SK-MEL-5 (cell line): ENCODE data around the gene DOCK11. TPM values are rescaled to one million over a fixed set of nuclear protein-coding genes. Genes with fewer than 3 reads are reported as not detected.
"Not testable (repeated sequence)": the region's sequence is repeated elsewhere in the genome, so short reads cannot be mapped to it uniquely, and the experiment has no call there.

Experiments used
- DNase-seq: peaks from one replicate; pipeline ENCODE4 v3.0.0-alpha.2; 2016; ENCODE audit warnings: low read depth, low spot score
- in situ Hi-C: cut with HindIII; loops from 2 replicates; pipeline ENCODE4 v1.10.0; 2016; ENCODE audit warnings: low sequenced_read_pairs, high pct_unique_total_duplicates, low pct_unique_long_range_greater_than_20kb
- polyA plus RNA-seq, 2 experiments: library from polyadenylated mRNA; depleted of rRNA; stranded (reverse); fragments of >200 nt; gene quantifications; 2 replicates each; pipeline ENCODE4 v1.2.3, GENCODE V29; 2015
- total RNA-seq: library from RNA; depleted of rRNA; stranded (reverse); fragments of >200 nt; shearing (Covaris generic); gene quantifications from 2 replicates; pipeline ENCODE4 v1.2.3, GENCODE V29; 2014; rRNA removed

Gene DOCK11
- total RNA-seq = 5.9 and 8.0 TPM in 2 replicates
- polyA plus RNA-seq (2015; cell fraction: cytosol; rRNA removed) = 2.1 and 5.9 TPM in 2 replicates
- 2.2 and 4.1 TPM in 2 replicates for polyA plus RNA-seq (2015; cell fraction: nucleus; rRNA removed)

DNA sequence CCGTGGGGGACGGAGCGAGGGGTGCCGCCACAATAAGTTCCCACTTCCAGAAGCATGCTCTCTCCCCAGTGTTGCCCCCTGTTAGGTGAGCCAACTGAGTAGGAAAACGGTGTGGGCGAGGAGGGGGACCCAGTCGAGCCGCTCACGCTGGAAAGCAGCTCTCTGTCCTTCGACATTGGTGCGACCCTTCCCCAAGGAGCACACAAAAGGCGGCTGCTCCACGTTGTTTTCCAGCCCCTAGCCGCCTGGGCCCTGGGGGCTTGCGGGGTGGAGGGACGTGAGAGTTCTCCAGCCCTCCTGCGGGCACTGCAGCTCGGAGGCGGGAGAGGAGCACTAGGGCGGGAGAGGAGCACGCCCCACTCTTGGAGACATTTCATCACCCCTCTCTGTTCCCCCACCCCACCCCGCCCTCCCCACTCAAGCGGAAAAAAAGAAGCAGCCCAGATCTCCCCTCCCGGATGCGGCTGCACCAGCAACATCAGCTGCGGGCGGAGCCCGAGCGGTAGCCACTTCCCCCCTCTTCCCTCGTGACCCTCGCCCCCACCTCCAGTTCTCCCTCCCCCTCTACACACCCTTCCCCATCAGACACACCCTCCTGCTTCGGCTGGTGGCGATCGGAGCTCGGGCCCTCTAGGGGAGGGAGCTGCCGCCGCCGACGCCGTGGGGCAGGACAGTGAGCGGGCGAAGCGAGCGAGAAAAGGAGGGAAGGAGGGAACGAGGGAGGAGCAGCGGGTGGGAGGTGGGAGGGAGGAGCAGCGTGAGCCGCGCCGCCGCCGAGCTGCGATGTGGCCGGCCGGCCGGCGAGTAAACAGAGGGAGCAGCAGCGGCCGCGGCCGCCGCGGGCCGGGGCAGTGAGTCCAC, at the start of gene DOCK11:
DOCK11 (plus strand) TSS at position 755 of the 861 bp plus-strand sequence. CDS start 157 bp downstream, outside the sequence.
- in situ Hi-C loops = no loop called here
- peak; percentile 67 for DNase-seq

- in situ Hi-C loops = no loop called here
Observed at GRCh38 chrX:118448273-118448783, 47.3 kb upstream of the DOCK11 start.

DNA sequence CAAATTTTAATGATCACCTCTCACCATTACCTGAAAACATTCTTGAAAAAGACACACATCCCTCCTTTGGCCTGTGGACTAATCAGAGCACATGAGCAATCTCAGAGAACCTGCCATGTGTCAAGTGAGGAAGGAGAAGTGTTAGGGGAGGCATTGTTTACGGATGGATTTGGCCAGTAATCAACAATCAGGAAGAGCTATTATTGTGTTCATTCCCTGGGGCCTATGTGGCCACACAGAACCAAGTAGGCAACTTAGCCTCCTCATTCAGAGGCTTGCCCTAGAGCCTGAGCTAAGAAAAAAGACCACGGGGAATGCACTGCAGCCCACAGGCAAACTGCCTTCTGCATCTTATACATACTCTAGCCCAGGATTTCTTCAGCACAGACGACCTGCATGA, 40.6 kb upstream of the DOCK11 start:
- no peak for DNase-seq
- in situ Hi-C loops = no loop called here

More at GRCh38 chrX:118448273-118448783, 47.3 kb upstream of the DOCK11 start:
- no peak for DNase-seq

GRCh38 chrX:118459494-118459893, 36.1 kb upstream of the DOCK11 start:
- in situ Hi-C loops = no loop called here
- DNase-seq = peak; percentile 55

DNA sequence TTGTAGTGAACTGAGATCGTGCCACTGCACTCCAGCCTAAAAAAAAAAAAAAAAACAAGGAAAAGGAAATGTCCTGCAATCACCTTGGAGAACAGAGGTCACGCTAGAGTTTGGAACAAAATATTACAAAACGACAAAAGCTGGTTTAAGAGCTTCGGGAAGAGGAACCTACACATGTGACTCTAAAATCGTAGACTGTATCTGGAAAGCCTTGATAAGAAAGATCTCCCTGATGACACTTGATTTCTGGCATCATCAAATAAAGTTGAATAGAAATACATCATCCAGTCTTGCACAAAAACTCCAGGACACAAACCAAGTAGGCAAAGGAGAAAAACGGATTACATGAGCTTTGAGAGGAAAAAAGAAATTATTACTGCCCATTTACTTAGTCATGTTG, 31.1 kb upstream of the DOCK11 start:
- in situ Hi-C loops = no loop called here
- DNase-seq = no peak

- in situ Hi-C loops = no loop called here
- DNase-seq = no peak
Observed at GRCh38 chrX:118468122-118468521, 27.5 kb upstream of the DOCK11 start.

GRCh38 chrX:118470721-118471347, 24.8 kb upstream of the DOCK11 start:
- DNase-seq, in situ Hi-C loops: not testable (repeated sequence)

- in situ Hi-C loops = no loop called here
Observed at GRCh38 chrX:118474586-118474985, 21.0 kb upstream of the DOCK11 start.

GRCh38 chrX:118475903-118476302, 19.7 kb upstream of the DOCK11 start:
- in situ Hi-C loops = no loop called here
- DNase-seq = no peak

More at GRCh38 chrX:118474586-118474985, 21.0 kb upstream of the DOCK11 start:
- DNase-seq = no peak

GRCh38 chrX:118480172-118480571, 15.4 kb upstream of the DOCK11 start:
- DNase-seq = no peak
- in situ Hi-C loops = no loop called here

- DNase-seq, in situ Hi-C loops: not testable (repeated sequence)
Observed at GRCh38 chrX:118482384-118482783, 13.2 kb upstream of the DOCK11 start.

DNA sequence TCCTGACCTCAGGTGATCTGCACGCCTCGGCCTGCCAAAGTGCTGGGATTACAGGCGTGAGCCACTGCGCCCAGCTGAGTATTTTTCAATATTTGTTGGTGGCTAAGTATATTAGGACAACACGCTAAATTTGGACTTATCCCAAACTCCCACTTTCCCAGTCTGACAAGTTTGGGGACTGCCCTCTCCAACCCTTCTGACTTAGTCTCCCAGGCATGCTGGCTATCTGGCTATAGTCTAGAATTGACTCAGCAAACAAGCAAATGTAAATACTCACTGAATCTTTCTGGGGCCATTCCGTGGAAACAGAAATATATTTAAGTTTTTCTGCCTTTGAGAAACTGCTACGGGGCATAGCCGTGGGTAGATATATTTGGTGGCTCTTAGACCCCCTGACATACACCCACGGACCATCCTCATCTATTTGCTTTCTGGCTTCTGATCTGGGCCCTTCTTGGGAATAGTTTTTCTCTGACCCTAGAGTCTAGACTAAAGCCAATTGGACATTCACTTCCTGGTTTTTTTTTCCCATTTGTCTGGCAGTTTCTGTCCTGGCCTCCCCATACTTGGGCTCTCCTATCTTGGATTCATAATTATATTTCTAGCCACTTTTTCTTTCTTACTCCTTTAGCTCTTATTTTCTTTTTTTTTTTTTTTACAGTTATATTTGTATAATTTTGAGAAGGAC, 11.3 kb upstream of the DOCK11 start:
- no peak for DNase-seq
- in situ Hi-C loops = no loop called here

DNA sequence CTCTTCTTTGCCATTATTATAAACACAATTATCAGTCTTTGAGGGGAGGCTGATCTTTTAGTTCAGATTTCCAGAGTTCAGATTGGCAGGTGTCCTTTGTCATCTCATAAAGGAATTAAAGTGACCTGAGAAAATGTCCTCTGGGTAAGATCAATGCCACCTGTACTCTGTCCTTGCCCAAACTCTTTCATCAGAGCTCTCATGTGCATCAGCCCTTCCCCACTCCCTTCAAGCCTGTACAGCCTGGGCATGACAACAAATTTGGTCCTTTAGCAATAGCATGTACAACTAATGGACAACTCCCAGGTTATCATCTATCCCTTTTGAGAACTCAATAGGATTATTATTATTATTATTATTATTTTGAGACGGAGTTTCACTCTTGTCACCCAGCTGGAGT, 8.9 kb upstream of the DOCK11 start:
- in situ Hi-C loops, DNase-seq: not testable (repeated sequence)

DNA sequence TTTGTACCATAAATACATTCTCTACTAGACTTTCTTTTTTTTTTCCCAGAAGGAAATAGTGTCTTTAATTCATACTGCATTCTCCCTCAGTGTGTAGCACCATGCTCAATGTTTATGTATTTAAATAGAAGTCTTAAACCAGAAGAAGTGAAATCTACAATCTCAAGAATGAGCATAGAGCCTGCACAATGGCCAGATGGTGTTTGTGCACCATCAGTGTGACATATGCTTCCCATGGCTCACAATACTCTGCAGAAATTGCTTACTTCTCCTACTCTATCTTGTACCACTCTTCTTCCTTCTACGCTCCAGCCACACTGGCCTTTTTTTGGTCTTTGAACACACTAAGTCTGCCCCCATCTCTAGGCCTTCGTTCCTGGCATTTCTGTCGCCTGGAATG, 2.6 kb upstream of the DOCK11 start:
- in situ Hi-C loops = no loop called here

DNA sequence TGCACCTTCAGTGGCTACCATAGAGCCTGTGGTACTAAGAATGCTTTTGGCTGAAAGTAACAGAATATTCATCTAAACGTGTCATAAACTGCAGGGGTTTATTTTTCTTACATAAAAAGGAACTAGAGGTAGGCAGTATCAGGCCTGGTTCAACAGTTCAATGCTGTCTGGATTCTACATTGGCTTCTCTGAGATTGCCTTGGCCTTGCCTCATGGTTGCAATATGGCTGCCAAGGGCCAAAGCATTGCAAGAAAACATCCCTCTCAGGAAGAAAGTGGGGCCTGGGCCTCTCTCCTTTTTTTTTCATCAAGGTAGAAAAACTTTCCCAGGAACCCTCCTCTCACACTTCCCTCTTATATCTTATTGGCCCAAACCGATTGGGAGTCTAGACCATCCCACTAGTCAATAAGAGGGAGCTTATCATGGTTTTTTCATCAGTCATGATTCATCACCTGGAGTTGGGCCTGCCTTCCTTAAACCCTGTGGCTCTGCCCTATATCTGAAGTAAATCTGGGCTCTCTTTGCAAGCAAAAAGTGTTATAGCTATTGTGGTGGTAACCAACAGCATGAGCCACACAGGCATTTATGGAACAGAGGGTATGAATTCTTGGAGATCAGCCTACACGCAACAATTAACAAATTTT, 1.8 kb upstream of the DOCK11 start:
- in situ Hi-C loops = no loop called here
- DNase-seq = no peak

More for the DNA sequence above, 2.6 kb upstream of the DOCK11 start:
- no peak for DNase-seq

GRCh38 chrX:118495958-118496762, 545 bp downstream of the DOCK11 start:
- in situ Hi-C loops = no loop called here
- no peak for DNase-seq

DNA sequence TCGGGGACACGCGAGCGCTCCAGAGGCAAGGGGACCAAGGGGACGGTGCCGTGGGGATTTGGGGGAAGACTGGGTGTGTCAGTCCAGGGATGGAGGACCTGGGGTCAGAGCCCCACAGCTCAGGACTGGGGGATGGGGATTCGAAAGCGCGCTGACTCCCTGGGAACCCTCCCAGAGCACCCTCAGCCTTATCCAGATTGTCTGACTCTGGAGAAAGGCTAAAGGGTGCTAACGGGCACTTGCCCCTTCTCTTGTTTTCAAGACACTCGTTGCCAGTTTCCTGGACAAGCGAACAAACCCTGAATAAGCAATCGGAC, 1.1 kb downstream of the DOCK11 start:
- no peak for DNase-seq
- in situ Hi-C loops = no loop called here
